HUES48 (cell line): Measurements from ENCODE around the gene PXDN.

ENCODE experiments used
- H3K27ac ChIP-seq: one replicate; pipeline ENCODE4 v1.7.0; 2013; ENCODE audit warnings: low read depth, low read length, inconsistent platforms
- H3K27me3 ChIP-seq: 2 replicates; pipeline ENCODE4 v1.6.1; 2013; ENCODE audit warnings: mild to moderate bottlenecking, low read length; ENCODE audit not compliant: control insufficient read depth, insufficient read depth
- H3K36me3 ChIP-seq: 2 replicates; pipeline ENCODE4 v1.6.1; 2013; ENCODE audit warnings: low read length; ENCODE audit not compliant: control insufficient read depth, insufficient read depth
- H3K4me1 ChIP-seq: 2 replicates; pipeline ENCODE4 v1.6.1; 2013; ENCODE audit warnings: mild to moderate bottlenecking, low read length; ENCODE audit not compliant: control insufficient read depth, insufficient read depth
- H3K4me3 ChIP-seq: 2 replicates; pipeline ENCODE4 v1.5.1; 2013; ENCODE audit warnings: mild to moderate bottlenecking, low read depth, low read length
- H3K9ac ChIP-seq: 2 replicates; pipeline ENCODE4 v1.6.1; 2013; ENCODE audit warnings: mild to moderate bottlenecking, low read depth, low read length, moderate library complexity
- H3K9me3 ChIP-seq: 2 replicates; pipeline ENCODE4 v1.6.1; 2013; ENCODE audit warnings: low read length; ENCODE audit not compliant: control insufficient read depth, insufficient read depth

PXDN gene

GRCh38 chr2:1593371-1594122, 150.8 kb downstream of the PXDN start:
- Histone ChIP-seq H3K9ac (no peak overlapping the region), H3K27me3 (no peaks in the 10 kb centered on the region), H3K9me3 (0 out of 2 replicates have a peak, but pooled peaks cover 5% of the 10 kb centered on the region), H3K4me1 (peaks cover 15% of the 10 kb centered on the region), H3K4me3 (no peak overlapping the region), H3K27ac (peak overlapping the region; percentile 43), H3K36me3 (no peaks in the 10 kb centered on the region)

GRCh38 chr2:1591978-1592907, 152.1 kb downstream of the PXDN start:
- Histone ChIP-seq H3K36me3 (no peaks in the 10 kb centered on the region), H3K27ac (peak overlapping the region; percentile 40), H3K9me3 (0 out of 2 replicates have a peak, but pooled peaks cover 5% of the 10 kb centered on the region), H3K4me3 (no peak overlapping the region), H3K9ac (no peak overlapping the region), H3K27me3 (no peaks in the 10 kb centered on the region), H3K4me1 (peaks cover 15% of the 10 kb centered on the region)

DNA sequence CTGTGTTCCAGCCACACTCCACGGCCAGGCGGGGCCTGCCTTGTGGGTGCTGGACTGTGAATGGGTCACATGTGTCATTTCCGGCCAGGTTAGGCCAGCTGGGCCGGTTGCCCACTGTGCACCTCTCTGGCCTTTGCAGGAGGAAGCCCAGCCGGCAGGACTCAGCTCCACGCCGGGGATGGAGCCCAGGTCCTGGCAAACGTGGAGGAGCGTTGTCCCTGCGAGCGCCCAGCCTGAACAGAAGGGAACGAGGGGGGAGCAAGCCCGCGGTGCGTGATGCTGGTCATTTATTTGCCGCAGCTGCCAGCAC, 152.9 kb downstream of the PXDN start:
- Histone ChIP-seq H3K4me3 (no peak overlapping the region), H3K9ac (no peak overlapping the region), H3K9me3 (0 out of 2 replicates have a peak, but pooled peaks cover 5% of the 10 kb centered on the region), H3K36me3 (no peaks in the 10 kb centered on the region), H3K27me3 (no peaks in the 10 kb centered on the region), H3K4me1 (peaks cover 15% of the 10 kb centered on the region), H3K27ac (no peak overlapping the region)

- H3K27ac ChIP-seq = no peak overlapping the region
- no peak overlapping the region for H3K4me3 ChIP-seq
- 0 out of 2 replicates have a peak, but pooled peaks cover under 1% of the 10 kb centered on the region for H3K9me3 ChIP-seq
- H3K36me3 ChIP-seq = no peaks in the 10 kb centered on the region
- H3K27me3 ChIP-seq = no peaks in the 10 kb centered on the region
- no peak overlapping the region for H3K9ac ChIP-seq
- H3K4me1 ChIP-seq = peaks cover 15% of the 10 kb centered on the region
Observed at GRCh38 chr2:1590596-1591460, 153.5 kb downstream of the PXDN start.

DNA sequence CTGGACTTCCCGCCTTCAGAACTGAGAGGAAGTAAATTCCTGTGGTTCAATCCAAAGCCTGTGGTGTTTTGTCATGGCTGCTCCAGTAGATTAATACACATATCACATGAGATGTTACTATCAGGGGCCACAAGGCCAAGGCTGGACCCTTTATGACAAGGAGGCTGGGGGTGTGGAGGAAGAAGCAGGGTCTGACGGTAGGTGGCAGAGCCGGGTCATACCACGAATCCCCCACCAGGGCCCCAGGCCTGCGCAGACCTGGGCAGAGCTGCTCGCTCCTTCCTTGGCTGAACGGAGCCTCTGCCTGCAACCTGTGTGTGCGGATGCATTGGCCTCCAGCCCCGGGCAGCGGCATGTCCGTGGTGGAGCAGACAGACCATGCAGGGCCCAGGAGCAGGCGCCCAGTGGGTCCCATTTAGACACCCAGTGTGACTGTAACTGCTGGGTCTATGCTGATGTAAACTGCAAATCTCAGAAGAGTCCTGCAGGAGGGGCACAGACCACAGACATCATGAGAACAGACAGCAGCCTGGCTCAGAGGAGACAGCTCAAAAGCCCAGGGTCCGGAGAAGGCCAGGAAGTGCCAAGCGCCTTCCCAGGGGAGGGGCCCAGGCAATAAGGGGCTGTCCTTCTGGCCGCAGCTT, 155.2 kb downstream of the PXDN start:
- peaks cover 15% of the 10 kb centered on the region for H3K4me1 ChIP-seq
- no peaks in the 10 kb centered on the region for H3K36me3 ChIP-seq
- no peaks in the 10 kb centered on the region for H3K9me3 ChIP-seq
- no peaks in the 10 kb centered on the region for H3K27me3 ChIP-seq
- H3K27ac ChIP-seq = no peak overlapping the region
- no peak overlapping the region for H3K4me3 ChIP-seq
- H3K9ac ChIP-seq = no peak overlapping the region

- no peaks in the 10 kb centered on the region for H3K36me3 ChIP-seq
- no peak overlapping the region for H3K27ac ChIP-seq
- H3K4me3 ChIP-seq = no peak overlapping the region
- H3K4me1 ChIP-seq = peaks cover 15% of the 10 kb centered on the region
- H3K9ac ChIP-seq = no peak overlapping the region
- no peaks in the 10 kb centered on the region for H3K9me3 ChIP-seq
- no peaks in the 10 kb centered on the region for H3K27me3 ChIP-seq
Observed at GRCh38 chr2:1588051-1588977, 156.0 kb downstream of the PXDN start.

DNA sequence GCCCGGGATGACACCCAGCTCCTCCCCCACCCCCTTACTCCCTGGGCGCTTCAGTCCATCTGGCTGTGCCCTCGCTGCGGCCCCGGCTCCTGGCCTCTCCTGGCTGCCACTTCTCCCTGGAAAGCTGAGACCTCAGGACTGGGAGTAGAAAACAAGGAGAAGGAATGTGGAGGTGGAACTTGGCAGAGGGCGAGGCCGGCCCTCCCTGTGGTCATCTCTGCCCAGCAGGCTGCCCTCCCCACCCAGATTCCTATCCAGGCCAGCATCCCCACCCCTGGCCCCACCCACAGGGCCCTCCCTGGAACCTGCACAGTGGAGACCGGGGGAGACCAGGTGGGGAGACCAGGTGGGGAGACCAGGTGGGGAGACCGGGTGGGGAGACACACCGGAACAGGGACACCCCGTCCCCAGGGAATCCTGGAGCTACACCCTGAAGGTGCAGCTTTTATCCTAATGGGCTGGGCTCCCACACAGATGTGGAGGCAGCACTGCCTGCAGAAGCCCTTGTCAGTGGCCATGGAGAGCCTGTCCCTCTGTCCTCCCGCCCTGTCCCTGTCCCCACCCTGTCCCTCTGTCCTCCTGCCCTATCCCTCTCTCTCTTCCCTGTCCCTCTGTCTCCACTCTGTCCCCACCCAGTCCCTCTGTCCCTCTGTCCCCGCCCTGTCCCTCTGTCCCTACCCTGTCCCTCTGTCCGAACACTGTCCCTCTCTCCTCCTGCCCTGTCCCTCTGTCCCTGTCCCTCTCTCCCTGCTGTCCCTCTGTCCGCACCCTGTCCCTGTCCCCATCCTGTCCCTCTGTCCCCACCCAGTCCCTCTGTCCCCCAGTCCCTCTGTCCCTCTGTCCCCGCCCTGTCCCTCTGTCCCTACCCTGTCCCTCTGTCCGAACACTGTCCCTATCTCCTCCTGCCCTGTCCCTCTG, 157.1 kb downstream of the PXDN start:
- Histone ChIP-seq H3K27ac (no peak overlapping the region), H3K36me3 (no peaks in the 10 kb centered on the region), H3K9me3 (no peaks in the 10 kb centered on the region), H3K27me3 (no peaks in the 10 kb centered on the region), H3K9ac (no peak overlapping the region), H3K4me3 (no peak overlapping the region), H3K4me1 (peaks cover 11% of the 10 kb centered on the region)

DNA sequence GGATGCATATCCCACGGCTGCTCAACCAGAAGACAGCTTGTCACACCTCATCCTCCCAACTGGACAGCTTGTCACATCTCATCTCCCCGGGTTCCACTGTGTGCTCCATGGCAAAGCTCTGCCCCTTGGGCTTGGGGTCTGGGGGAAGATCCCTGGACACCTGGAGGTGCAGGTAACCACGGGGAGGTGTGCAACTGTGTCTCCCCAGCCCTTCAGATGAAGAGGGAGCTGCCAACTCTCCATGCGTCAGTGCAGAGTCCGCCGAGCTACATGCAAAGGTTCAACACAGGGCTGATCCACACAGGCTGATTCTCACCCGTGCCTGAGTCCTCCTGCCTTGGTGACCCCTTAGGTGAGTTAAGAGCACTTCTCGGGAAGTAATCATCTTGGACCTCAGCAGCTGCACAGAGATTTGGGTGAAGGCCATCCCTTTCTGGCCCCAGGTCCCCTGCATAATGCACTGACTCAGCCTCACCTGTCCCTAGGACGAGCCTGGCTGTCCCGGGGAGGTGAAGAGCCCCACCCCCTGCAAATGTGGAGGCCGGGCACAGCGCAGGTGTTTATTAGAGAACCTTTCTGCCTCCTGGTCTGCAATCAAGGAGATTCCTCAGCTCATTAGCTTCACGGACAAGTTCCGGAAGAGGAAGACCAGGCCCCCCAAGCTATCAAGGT, 157.9 kb downstream of the PXDN start:
- no peak overlapping the region for H3K9ac ChIP-seq
- no peaks in the 10 kb centered on the region for H3K27me3 ChIP-seq
- peaks cover 5% of the 10 kb centered on the region for H3K4me1 ChIP-seq
- no peak overlapping the region for H3K27ac ChIP-seq
- H3K36me3 ChIP-seq = no peaks in the 10 kb centered on the region
- no peaks in the 10 kb centered on the region for H3K9me3 ChIP-seq
- H3K4me3 ChIP-seq = no peak overlapping the region

GRCh38 chr2:1585635-1586034, 158.7 kb downstream of the PXDN start:
- Histone ChIP-seq H3K27ac (no peak overlapping the region), H3K36me3 (no peaks in the 10 kb centered on the region), H3K4me3 (no peak overlapping the region), H3K4me1 (no peaks in the 10 kb centered on the region), H3K9me3 (no peaks in the 10 kb centered on the region), H3K27me3 (no peaks in the 10 kb centered on the region), H3K9ac (no peak overlapping the region)
